ENCODE measurements around the gene PAAF1. TPM values are rescaled to one million over a fixed set of nuclear protein-coding genes. Genes with fewer than 3 reads are reported as not detected.
"Not testable (repeated sequence)": the region's sequence is repeated elsewhere in the genome, so short reads cannot be mapped to it uniquely, and the experiment has no call there.

PAAF1 gene
- total and polyA plus RNA-seq, 10 donors, result 8.1 to 18.1 (median 13.7) TPM

GRCh38 chr11:73875840-73876239, 959 bp upstream of the PAAF1 start:
- peak overlapping the region; percentile 73 to 100 (median 84) for H3K4me3 ChIP-seq
- intact Hi-C loops (cut with DNase I; ENCODE audit: low total_unique reads), result no loop called here
- no peaks in the 10 kb centered on the region for H3K27me3 ChIP-seq (replicated peaks in 1 of 7)
- no peak for TF ChIP-seq CTCF (IDR thresholded peaks at IDR 0.05 in 8 of 11, conservative IDR thresholded peaks at IDR 0.05 in 3 of 11)
- TF ChIP-seq POLR2A (IDR thresholded peaks at IDR 0.05), result no peak
- TF ChIP-seq POLR2AphosphoS5 (IDR thresholded peaks at IDR 0.05), result no peak
- H3K36me3 ChIP-seq, result peaks cover 0 to 53% (median 32%) of the 10 kb centered on the region in 6 donors
- no peaks in the 10 kb centered on the region for H3K9me3 ChIP-seq
- WGBS, 5 donors, result 20 to 53% (median 48%) methylated on average over 8 of the region's 8 CpGs
- peak overlapping the region; percentile 81 to 89 (median 85) for H3K27ac ChIP-seq
- no peak for DNase-seq
- H3K4me1 ChIP-seq, result peaks cover 13 to 49% (median 34%) of the 10 kb centered on the region in 6 donors

- no peak overlapping the region for H3K27ac ChIP-seq
- no peaks in the 10 kb centered on the region for H3K27me3 ChIP-seq (replicated peaks in 1 of 7)
- no peak for TF ChIP-seq CTCF (IDR thresholded peaks at IDR 0.05 in 8 of 11, conservative IDR thresholded peaks at IDR 0.05 in 3 of 11)
- TF ChIP-seq POLR2AphosphoS5 (IDR thresholded peaks at IDR 0.05), result no peak
- TF ChIP-seq POLR2A (IDR thresholded peaks at IDR 0.05), result no peak
- intact Hi-C loops (cut with DNase I; ENCODE audit: low total_unique reads), result no loop called here
- no peaks in the 10 kb centered on the region for H3K9me3 ChIP-seq
- 82 to 95% (median 92%) methylated on average over 1 of the region's 1 CpG for WGBS, 5 donors
- H3K4me1 ChIP-seq, result peaks cover 13 to 47% (median 34%) of the 10 kb centered on the region in 6 donors
- peaks cover 0 to 29% (median 4%) of the 10 kb centered on the region in 6 donors for H3K36me3 ChIP-seq
- DNase-seq, result no peak
- no peak overlapping the region for H3K4me3 ChIP-seq
Observed at GRCh38 chr11:73878771-73879170, 2.0 kb downstream of the PAAF1 start.

GRCh38 chr11:73880449-73880848, 3.6 kb downstream of the PAAF1 start:
- H3K9me3 ChIP-seq; H3K27ac ChIP-seq; intact Hi-C loops (cut with DNase I; ENCODE audit: low total_unique reads); DNase-seq; H3K4me3 ChIP-seq; H3K27me3 ChIP-seq (replicated peaks in 1 of 7): not testable (repeated sequence)
- H3K36me3 ChIP-seq, result peaks cover 0 to 28% (median 4%) of the 10 kb centered on the region in 6 donors
- H3K4me1 ChIP-seq, result peaks cover 10 to 30% (median 21%) of the 10 kb centered on the region in 6 donors
- WGBS, 5 donors, result 87 to 96% (median 92%) methylated on average over 9 to 10 of the region's 10 CpGs

- intact Hi-C loops (cut with DNase I; ENCODE audit: low total_unique reads), result no loop called here
- 88 to 99% (median 98%) methylated on average over 2 of the region's 2 CpGs for WGBS, 5 donors
- H3K27me3 ChIP-seq (replicated peaks in 1 of 7), result no peaks in the 10 kb centered on the region
Observed at GRCh38 chr11:73883856-73884255, 7.1 kb downstream of the PAAF1 start.

More at GRCh38 chr11:73883856-73884255, 7.1 kb downstream of the PAAF1 start:
- H3K27ac ChIP-seq, result no peak overlapping the region
- no peaks in the 10 kb centered on the region for H3K9me3 ChIP-seq
- H3K4me3 ChIP-seq, result no peak overlapping the region
- no peak for TF ChIP-seq CTCF (IDR thresholded peaks at IDR 0.05 in 8 of 11, conservative IDR thresholded peaks at IDR 0.05 in 3 of 11)
- no peak for TF ChIP-seq POLR2AphosphoS5 (IDR thresholded peaks at IDR 0.05)
- no peak for TF ChIP-seq POLR2A (IDR thresholded peaks at IDR 0.05)
- no peak for DNase-seq
- peaks cover 0 to 53% (median 15%) of the 10 kb centered on the region in 6 donors for H3K36me3 ChIP-seq
- H3K4me1 ChIP-seq, result peaks cover 0 to under 1% (median 0%) of the 10 kb centered on the region in 6 donors
